SW480 (cell line): ENCODE measurements around the gene CLIP1.

Experiments
- DNase-seq: peaks from one replicate; pipeline ENCODE4 v3.0.0-alpha.2; 2016; ENCODE audit warnings: low spot score

Gene CLIP1

GRCh38 chr12:122245553-122245952, 176.9 kb downstream of the CLIP1 start:
- DNase-seq = no peak

DNA sequence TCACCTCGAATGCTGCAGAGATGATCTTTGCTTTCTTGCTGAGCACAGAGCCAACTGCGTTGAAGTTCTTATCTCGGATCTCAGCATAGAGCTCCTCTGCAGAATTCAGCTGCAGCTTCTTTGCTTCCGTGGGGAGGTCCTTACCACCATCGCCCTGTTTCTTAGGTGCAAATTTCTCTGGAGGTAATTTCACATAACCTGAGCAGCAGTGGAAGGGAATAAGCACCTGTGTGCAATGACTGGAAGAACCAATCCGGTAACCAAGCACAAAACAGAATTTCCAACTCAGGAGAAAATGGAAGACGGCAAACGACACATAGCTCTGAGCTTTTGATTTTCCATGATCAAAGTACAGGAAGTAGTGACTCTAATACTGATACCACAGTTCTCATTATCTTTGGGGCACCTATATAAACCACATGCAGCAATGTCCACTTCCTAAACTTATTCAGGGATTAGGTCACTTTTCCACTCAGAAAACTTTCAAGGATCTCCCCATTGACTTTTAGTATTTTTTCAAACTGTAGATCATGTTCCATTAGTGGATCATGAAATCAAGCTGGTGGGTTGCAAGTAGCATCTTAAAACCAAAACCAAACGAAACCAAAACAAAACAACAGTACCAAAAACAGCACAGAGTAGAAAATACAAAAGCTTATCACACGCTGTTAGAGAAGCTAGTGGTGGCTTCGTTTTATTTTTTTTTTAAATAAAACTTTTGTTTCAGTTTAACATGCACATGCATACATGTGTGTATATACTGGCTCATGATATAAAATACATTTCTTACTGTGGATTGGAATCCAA, 177.7 kb downstream of the CLIP1 start:
- no peak for DNase-seq

DNA sequence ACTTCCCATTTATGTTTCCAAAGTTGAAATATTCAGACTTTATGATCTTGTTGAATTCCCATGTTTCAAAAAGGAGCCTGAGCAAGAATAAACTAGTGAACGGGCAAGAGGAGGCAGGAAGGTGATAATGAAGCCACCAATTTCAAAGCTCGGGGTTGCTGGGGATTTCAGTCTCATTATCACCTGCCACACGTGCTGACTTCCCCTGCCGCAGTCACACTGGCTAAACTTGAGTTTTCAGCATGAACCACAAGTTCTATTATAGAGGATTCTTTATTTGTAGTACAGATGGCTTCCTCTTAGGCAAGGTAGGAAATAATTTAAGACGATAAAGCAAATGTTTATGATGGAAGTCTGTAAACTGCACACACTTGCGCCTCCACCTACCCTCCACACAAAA, 178.5 kb downstream of the CLIP1 start:
- DNase-seq = no peak

DNA sequence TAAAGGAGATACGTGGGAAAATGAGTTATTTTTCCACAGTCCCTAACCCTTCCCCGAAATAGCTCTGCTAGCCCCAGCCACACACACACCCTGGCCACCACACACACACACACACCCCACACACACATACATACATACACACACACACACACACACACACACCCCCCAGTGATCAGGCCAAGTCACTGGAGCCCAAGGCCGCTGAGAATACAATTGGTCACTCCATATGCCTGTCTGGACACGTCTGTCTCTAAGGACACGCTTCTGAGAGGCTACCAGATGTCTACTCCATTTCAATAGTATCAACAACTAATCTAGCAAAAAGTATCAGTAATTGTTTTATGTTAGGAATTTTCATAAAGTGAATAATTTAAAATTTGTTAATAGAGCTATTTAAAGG, 183.6 kb downstream of the CLIP1 start:
- DNase-seq = no peak

GRCh38 chr12:122235741-122236140, 186.7 kb downstream of the CLIP1 start:
- no peak for DNase-seq

- DNase-seq = no peak
Measured at GRCh38 chr12:122232691-122233090, 189.8 kb downstream of the CLIP1 start.

GRCh38 chr12:122230798-122231197, 191.7 kb downstream of the CLIP1 start:
- DNase-seq = no peak

DNA sequence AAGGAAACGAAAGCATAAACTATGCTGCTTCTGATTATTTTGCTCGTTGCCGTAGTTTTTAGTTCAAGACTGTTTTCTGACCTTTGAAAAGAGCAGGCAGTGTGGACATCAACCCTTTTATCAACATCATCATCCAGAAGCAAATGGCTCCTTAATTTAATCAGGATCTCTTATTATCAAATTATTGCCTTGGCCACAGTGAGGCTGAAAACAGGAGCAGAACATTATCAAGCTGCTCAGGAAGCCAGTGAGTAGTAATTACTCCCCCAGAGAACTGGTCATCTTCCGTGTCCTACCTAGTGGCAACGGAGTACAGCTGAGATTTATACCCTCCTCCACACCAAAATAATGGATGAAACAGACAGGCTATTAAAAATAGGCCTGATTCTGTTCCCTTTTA, 194.4 kb downstream of the CLIP1 start:
- no peak for DNase-seq

GRCh38 chr12:122227341-122227740, 195.1 kb downstream of the CLIP1 start:
- DNase-seq = peak; percentile 76

GRCh38 chr12:122226366-122227125, 195.9 kb downstream of the CLIP1 start:
- no peak for DNase-seq

DNA sequence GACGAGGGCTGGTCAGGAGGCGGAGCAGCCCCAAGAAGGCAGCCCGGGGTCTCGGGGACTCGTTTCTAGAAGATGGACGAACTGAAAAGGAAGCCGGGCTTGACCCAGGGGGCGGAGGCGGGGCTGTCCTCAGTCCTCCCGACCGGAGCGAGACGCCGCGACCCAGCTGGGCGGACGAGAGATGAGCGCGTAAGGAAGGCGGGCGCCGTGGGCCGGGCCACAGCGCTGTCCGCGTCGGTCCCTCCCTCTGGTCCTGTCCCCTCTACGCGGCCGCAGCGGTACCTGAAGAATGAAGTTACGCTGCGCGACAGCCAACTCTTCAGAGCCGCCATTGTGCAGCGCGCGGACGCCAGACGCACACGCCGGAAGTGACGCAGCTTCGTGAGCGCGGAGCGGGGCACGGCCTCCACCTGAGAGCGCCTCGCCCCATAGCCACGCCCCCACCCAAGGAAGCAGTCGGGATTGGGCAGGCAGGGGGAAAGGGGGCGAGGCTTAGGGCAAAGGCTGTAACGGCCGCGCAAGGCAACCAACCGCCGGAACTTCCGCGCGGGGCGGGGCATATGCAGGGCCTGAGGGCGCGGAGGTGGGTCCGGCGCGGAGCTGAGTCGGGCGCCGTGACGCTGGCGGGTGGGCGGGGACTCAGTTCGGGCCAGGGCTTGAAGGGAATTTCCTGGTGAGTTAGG, 196.6 kb downstream of the CLIP1 start, which contains the start of gene DIABLO:
Gene DIABLO, minus strand, starts transcription at position 370 of the 683 bp plus-strand sequence. Its CDS starts 38 bp downstream, at position 332.
- peak; percentile 98 for DNase-seq
